MM.1S (cell line): ENCODE measurements around the gene RBP5.

Experiments
- DNase-seq: peaks from one replicate; pipeline ENCODE4 v3.0.0-alpha.2; 2015
- H2AFZ ChIP-seq: fragments of 300-600 bp; sonication (generic); 2 replicates; pipeline ENCODE4 v1.6.0; 2016; ENCODE audit warnings: antibody characterized with exemption, low read length
- H3F3A ChIP-seq: fragments of 300-600 bp; sonication (generic); 2 replicates; pipeline ENCODE4 v1.6.1; 2016; ENCODE audit warnings: mild to moderate bottlenecking, antibody characterized with exemption, low read length, moderate library complexity, mixed read lengths; ENCODE audit not compliant: insufficient read depth
- H3K27ac ChIP-seq: fragments of 300-600 bp; sonication (generic); 2 replicates; pipeline ENCODE4 v1.5.1; 2016; ENCODE audit warnings: mild to moderate bottlenecking, low read length
- H3K27me3 ChIP-seq: fragments of 300-600 bp; sonication (generic); replicated peaks from 2 replicates; pipeline ENCODE4 v1.6.0; 2016; ENCODE audit warnings: low read length; ENCODE audit not compliant: insufficient read depth
- H3K36me3 ChIP-seq: fragments of 300-600 bp; sonication (generic); replicated peaks from 2 replicates; pipeline ENCODE4 v1.6.1; 2016; ENCODE audit warnings: mild to moderate bottlenecking, low read length, mixed read lengths; ENCODE audit not compliant: insufficient read depth
- H3K4me1 ChIP-seq: fragments of 300-600 bp; sonication (generic); 2 replicates; pipeline ENCODE4 v1.6.1; 2016; ENCODE audit warnings: low read length, mixed read lengths
- H3K4me2 ChIP-seq: fragments of 300-600 bp; sonication (generic); 2 replicates; pipeline ENCODE4 v1.6.0; 2016; ENCODE audit warnings: low read depth, low read length
- H3K4me3 ChIP-seq: fragments of 300-600 bp; sonication (generic); 2 replicates; pipeline ENCODE4 v1.5.1; 2016; ENCODE audit warnings: low read length, mixed read lengths
- H3K79me2 ChIP-seq: fragments of 300-600 bp; sonication (generic); 2 replicates; pipeline ENCODE4 v1.6.1; 2016; ENCODE audit warnings: mixed run types, low read length, mixed read lengths
- H3K9ac ChIP-seq: fragments of 300-600 bp; sonication (generic); 2 replicates; pipeline ENCODE4 v1.6.1; 2016; ENCODE audit warnings: low read length, mixed read lengths
- H3K9me2 ChIP-seq: fragments of 300-600 bp; sonication (generic); replicated peaks from 2 replicates; pipeline ENCODE4 v1.6.1; 2016; ENCODE audit warnings: mild to moderate bottlenecking, low read length, mixed read lengths; ENCODE audit not compliant: insufficient read depth
- H3K9me3 ChIP-seq: fragments of 300-600 bp; sonication (generic); replicated peaks from 2 replicates; pipeline ENCODE4 v1.6.1; 2016; ENCODE audit warnings: mild to moderate bottlenecking, low read length, mixed read lengths; ENCODE audit not compliant: insufficient read depth
- H4K20me1 ChIP-seq: fragments of 300-600 bp; sonication (generic); 2 replicates; pipeline ENCODE4 v1.6.1; 2016; ENCODE audit warnings: mild to moderate bottlenecking, low read length, moderate library complexity, mixed read lengths; ENCODE audit not compliant: insufficient read depth
- CTCF ChIP-seq: fragments of 300-600 bp; sonication (generic); IDR thresholded peaks from 2 replicates; pipeline ENCODE4 v1.5.1; 2016; ENCODE audit warnings: antibody characterized with exemption, low read length, mixed read lengths
- EZH2 ChIP-seq: fragments of 300-600 bp; sonication (generic); optimal IDR thresholded peaks from 2 replicates; pipeline ENCODE3; 2017; ENCODE audit warnings: low read depth, mild to moderate bottlenecking, antibody characterized with exemption, low read length, mixed read lengths
- EZH2phosphoT487 ChIP-seq: fragments of 300-600 bp; sonication (generic); IDR thresholded peaks from 2 replicates; pipeline ENCODE4 v1.6.1; 2018; ENCODE audit warnings: antibody characterized with exemption, low read length

RBP5 gene

GRCh38 chr12:7120166-7120565 is 8.5 kb downstream of the RBP5 start:
- no peaks in the 10 kb centered on the region for H3F3A ChIP-seq
- H2AFZ ChIP-seq, result no peak overlapping the region
- H3K9me3 ChIP-seq, result no peaks in the 10 kb centered on the region
- TF ChIP-seq CTCF (no peak), EZH2 (no peak), EZH2phosphoT487 (no peak)
- no peaks in the 10 kb centered on the region for H3K4me1 ChIP-seq
- no peaks in the 10 kb centered on the region for H3K9me2 ChIP-seq
- H3K9ac ChIP-seq, result no peak overlapping the region
- H3K27me3 ChIP-seq, result no peaks in the 10 kb centered on the region
- H3K79me2 ChIP-seq, result no peaks in the 10 kb centered on the region
- no peak overlapping the region for H3K27ac ChIP-seq
- no peaks in the 10 kb centered on the region for H3K36me3 ChIP-seq
- DNase-seq, result no peak
- H3K4me2 ChIP-seq, result no peak overlapping the region
- no peak overlapping the region for H3K4me3 ChIP-seq
- no peaks in the 10 kb centered on the region for H4K20me1 ChIP-seq

- no peaks in the 10 kb centered on the region for H3K27me3 ChIP-seq
- H3K9me2 ChIP-seq, result no peaks in the 10 kb centered on the region
- H3K36me3 ChIP-seq, result no peaks in the 10 kb centered on the region
- H3K4me3 ChIP-seq, result no peak overlapping the region
- H4K20me1 ChIP-seq, result no peaks in the 10 kb centered on the region
- no peaks in the 10 kb centered on the region for H3K79me2 ChIP-seq
- no peak overlapping the region for H3K4me2 ChIP-seq
- H3K9ac ChIP-seq, result no peak overlapping the region
- no peaks in the 10 kb centered on the region for H3K4me1 ChIP-seq
- H3K9me3 ChIP-seq, result no peaks in the 10 kb centered on the region
- no peak overlapping the region for H2AFZ ChIP-seq
- H3F3A ChIP-seq, result no peaks in the 10 kb centered on the region
- no peak for DNase-seq
- TF ChIP-seq CTCF, result no peak
- TF ChIP-seq EZH2, result no peak
- no peak for TF ChIP-seq EZH2phosphoT487
- H3K27ac ChIP-seq, result no peak overlapping the region
Observed at GRCh38 chr12:7118881-7119280, 9.8 kb downstream of the RBP5 start.

GRCh38 chr12:7117670-7118069 is 11.0 kb downstream of the RBP5 start:
- H3K9me2 ChIP-seq, result no peaks in the 10 kb centered on the region
- no peaks in the 10 kb centered on the region for H3K9me3 ChIP-seq
- no peaks in the 10 kb centered on the region for H3K36me3 ChIP-seq
- no peaks in the 10 kb centered on the region for H4K20me1 ChIP-seq
- H3K9ac ChIP-seq, result no peak overlapping the region
- H3K4me2 ChIP-seq, result no peak overlapping the region
- no peak overlapping the region for H2AFZ ChIP-seq
- TF ChIP-seq EZH2phosphoT487, result no peak
- no peak for TF ChIP-seq CTCF
- TF ChIP-seq EZH2, result no peak
- no peak overlapping the region for H3K27ac ChIP-seq
- no peak overlapping the region for H3K4me3 ChIP-seq
- H3F3A ChIP-seq, result no peaks in the 10 kb centered on the region
- no peak for DNase-seq
- H3K27me3 ChIP-seq, result no peaks in the 10 kb centered on the region
- H3K79me2 ChIP-seq, result no peaks in the 10 kb centered on the region
- 0 out of 2 replicates have a peak, but pooled peaks cover 8% of the 10 kb centered on the region for H3K4me1 ChIP-seq
